HepG2 (cell line): ENCODE data around the gene VKORC1. TPM values are rescaled to one million over a fixed set of nuclear protein-coding genes. Genes with fewer than 3 reads are reported as not detected.

ENCODE experiments used
- ATRX ChIP-seq: sonication (generic); formaldehyde crosslinking; IDR thresholded peaks from 2 replicates; pipeline ENCODE4 v1.4.0; 2020; ENCODE audit warnings: missing genetic modification reagents, borderline replicate concordance
- GATA4 ChIP-seq: sonication (generic); IDR thresholded peaks from 2 replicates; pipeline ENCODE4 v1.6.1; 2016; ENCODE audit warnings: antibody characterized with exemption, low read depth, borderline replicate concordance
- HMGA1 ChIP-seq: sonication (generic); formaldehyde crosslinking; conservative IDR thresholded peaks from 2 replicates; pipeline ENCODE4 v1.4.0; 2020; ENCODE audit warnings: missing genetic modification reagents
- KIAA2018 ChIP-seq: sonication (generic); formaldehyde crosslinking; IDR thresholded peaks from 2 replicates; pipeline ENCODE4 v1.5.0; 2020; ENCODE audit warnings: mild to moderate bottlenecking, missing genetic modification reagents, borderline replicate concordance
- MBNL3 ChIP-seq: fragments of 250-450 bp; sonication (Bioruptor Pico); conservative IDR thresholded peaks from 2 replicates; pipeline ENCODE4 v1.8.0; 2022; ENCODE audit warnings: mild to moderate bottlenecking, inconsistent platforms
- RARA ChIP-seq: IDR thresholded peaks from 2 replicates; pipeline ENCODE4 v1.6.1; 2016; ENCODE audit warnings: missing genetic modification reagents, missing compliant biosample characterization
- SALL1 ChIP-seq: sonication (generic); formaldehyde crosslinking; IDR thresholded peaks from 2 replicates; pipeline ENCODE4 v1.8.0; 2022; ENCODE audit warnings: mild to moderate bottlenecking, missing genetic modification reagents
- SSRP1 ChIP-seq: IDR thresholded peaks from 2 replicates; pipeline ENCODE4 v1.6.1; 2016; ENCODE audit warnings: control low read depth
- U2AF2 ChIP-seq: fragments of 200-400 bp; formaldehyde crosslinking; IDR thresholded peaks from 2 replicates; pipeline ENCODE4 v1.6.1; 2017; ENCODE audit warnings: low read depth, mild to moderate bottlenecking, low read length
- ZIK1 ChIP-seq: sonication (generic); formaldehyde crosslinking; IDR thresholded peaks from 2 replicates; pipeline ENCODE4 v1.5.0; 2020; ENCODE audit warnings: mild to moderate bottlenecking, low read depth, missing genetic modification reagents, borderline replicate concordance
- ZNF468 ChIP-seq: sonication (generic); formaldehyde crosslinking; IDR thresholded peaks from 2 replicates; pipeline ENCODE4 v1.8.0; 2022; ENCODE audit warnings: mild to moderate bottlenecking, moderate library complexity, missing genetic modification reagents
- ZNF549 ChIP-seq: sonication (generic); formaldehyde crosslinking; IDR thresholded peaks from 2 replicates; pipeline ENCODE4 v1.5.0; 2020; ENCODE audit warnings: missing genetic modification reagents
- ZNF784 ChIP-seq: sonication (generic); formaldehyde crosslinking; IDR thresholded peaks from 2 replicates; pipeline ENCODE4 v1.5.1; 2020; ENCODE audit warnings: missing genetic modification reagents, mild to moderate bottlenecking, borderline replicate concordance
- polyA plus RNA-seq, 8 experiments: library from polyadenylated mRNA; depleted of rRNA in 3 of 8; stranded (reverse) in 7 of 8; unstranded in 1 of 8; fragments of >200 nt; fragmentation: Illumina TruSeq in 4 of 8; extraction: Trizol in 4 of 8; gene quantifications; 2 replicates each; pipeline versions ENCODE4 v1.2.1 to v1.2.3, GENCODE V29; 2011 to 2016; ENCODE audit warnings: low read depth in 4 of 8, missing spikeins in 1 of 8, mixed read lengths in 1 of 8; ENCODE audit not compliant: insufficient read depth in 1 of 8
- total RNA-seq, 5 experiments: library from RNA; depleted of rRNA; stranded (reverse); fragments of >200 nt; fragmentation: Illumina TruSeq; extraction: Trizol; gene quantifications; 2 replicates each; pipeline ENCODE4 v1.2.3, GENCODE V29; 2016; ENCODE audit warnings: low read depth in 1 of 5

Gene VKORC1
- total and polyA plus RNA-seq, 2 of the 13 experiments (the other 11 are each of a cell fraction or from before 2014, with no cell fraction given): 141 to 615 TPM

DNA sequence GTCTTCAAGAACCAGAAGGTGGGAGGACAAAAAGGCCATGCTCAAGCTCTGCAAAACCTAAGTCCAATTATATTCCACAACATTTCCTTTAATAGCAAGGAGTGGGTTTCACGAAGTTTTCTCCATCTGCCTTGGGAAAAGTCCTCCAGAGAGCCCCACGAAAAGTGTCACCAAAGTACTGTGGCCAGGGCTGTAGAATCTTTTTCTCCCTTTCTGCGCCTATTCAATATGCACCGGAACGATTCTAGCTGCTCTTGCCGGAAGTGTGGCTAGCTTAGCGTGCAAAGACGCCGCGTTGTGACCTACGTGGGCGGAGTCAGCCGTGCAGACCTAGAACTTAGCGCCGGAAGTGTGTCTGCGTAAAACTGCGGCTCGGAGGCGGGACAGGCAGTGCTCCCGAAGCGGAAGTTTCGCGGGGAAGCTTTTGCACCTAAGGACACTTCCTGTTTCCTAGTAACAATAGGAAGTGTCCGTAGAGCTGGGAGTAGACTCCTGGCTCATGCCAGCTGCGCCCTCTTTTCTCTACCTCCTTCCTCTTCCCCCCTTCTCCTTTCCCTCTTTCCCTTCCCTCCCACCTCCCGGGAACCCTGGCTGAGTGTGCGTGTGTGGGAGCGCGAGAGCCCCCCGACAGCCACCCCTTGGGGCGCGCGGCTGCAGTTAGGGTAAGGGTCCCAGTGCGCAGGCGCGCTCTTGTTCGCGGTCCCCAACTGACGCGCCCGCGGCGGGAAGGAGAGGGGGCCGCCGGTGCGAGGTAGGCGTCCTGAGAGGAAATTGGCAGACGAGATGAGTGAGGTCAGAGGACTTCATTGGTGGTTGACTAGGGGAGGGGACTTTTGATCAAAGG is 20.4 kb downstream of the VKORC1 start, which contains the start of the genes ZNF646 and ZNF668 (continued):
- TF ChIP-seq KIAA2018 (0 out of 2 replicates have a peak, but pooled peaks have one; percentile 55), HMGA1 (CRISPR knock-in tag) (no peak), U2AF2 (no peak), ZNF784 (CRISPR knock-in tag) (peak; percentile 95), ZIK1 (CRISPR knock-in tag) (no peak), ZNF549 (CRISPR knock-in tag) (no peak), ZNF468 (no peak), GATA4 (no peak; the same call in 1 of the 2 replicates), SALL1 (CRISPR knock-in tag) (peak; percentile 74; the same call in 1 of the 2 replicates), MBNL3 (CRISPR knock-in tag) (no peak), SSRP1 (no peak), ATRX (CRISPR knock-in tag) (no peak), RARA (peak; percentile 37; the same call in 1 of the 2 replicates)
